NCI-H128 (cell line): ENCODE measurements around the gene OLR1.

Experiments used
- DNase-seq: peaks from one replicate; lab custom pipeline; 2025; ENCODE audit not compliant: unreplicated experiment; lab: John Stamatoyannopoulos, UW

Gene OLR1

DNA sequence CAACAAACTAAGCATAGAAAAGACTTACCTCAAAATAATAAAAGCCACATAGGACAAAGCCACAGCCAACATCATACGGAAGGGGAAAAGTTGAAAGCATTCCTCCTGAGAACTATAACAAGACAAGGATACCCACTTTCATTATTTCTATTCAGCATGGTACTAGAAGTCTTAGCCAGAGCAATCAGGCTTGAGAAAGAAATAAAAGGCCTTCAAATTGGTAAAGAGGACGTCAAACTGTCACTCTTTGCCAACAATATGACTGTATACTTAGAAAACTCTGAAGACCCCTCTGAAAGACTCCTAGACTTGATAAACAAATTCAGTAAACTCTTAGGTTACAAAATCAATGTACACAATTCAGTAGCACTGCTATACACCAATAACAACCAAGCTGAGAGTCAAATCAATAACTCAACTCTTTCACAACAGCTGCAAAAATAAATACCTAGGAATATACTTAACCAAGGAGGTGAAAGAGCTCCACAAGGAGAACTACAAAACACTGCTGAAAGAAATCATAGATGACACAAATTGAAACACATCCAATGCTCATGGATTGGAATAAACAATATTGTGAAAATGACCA lies 61.6 kb downstream of the OLR1 start:
- DNase-seq = no peak
